NB4 (cell line): ENCODE results near the gene LY6G5B.
A peak's percentile ranks its signal among the peaks of the same experiment; 100 is the strongest.
"Not testable (repeated sequence)": the region's sequence is repeated elsewhere in the genome, so short reads cannot be mapped to it uniquely, and the experiment has no call there.

Experiments
- DNase-seq: peaks from one replicate; pipeline ENCODE4 v3.0.0; 2010; ENCODE audit warnings: low read depth
- H3K4me3 ChIP-seq: one replicate; pipeline ENCODE4 v1.5.1; 2011; ENCODE audit warnings: mild to moderate bottlenecking, low read depth, low read length, moderate library complexity
- MAX ChIP-seq: IDR thresholded peaks from 2 replicates; pipeline ENCODE4 v1.6.1; 2011; ENCODE audit warnings: low read depth, low read length
- MYC ChIP-seq: IDR thresholded peaks from 2 replicates; pipeline ENCODE4 v1.6.1; 2011; ENCODE audit warnings: low read depth, low read length
- POLR2A ChIP-seq: IDR thresholded peaks from 2 replicates; pipeline ENCODE4 v1.6.1; 2011; ENCODE audit warnings: mild to moderate bottlenecking; ENCODE audit not compliant: insufficient read length; ENCODE audit errors: extremely low read depth
- TF ChIP-seq, protein P1 (sequence below): IDR thresholded peaks from one replicate; pipeline ENCODE4 v1.5.1; 2012; ENCODE audit warnings: low read depth, low read length

Gene LY6G5B

DNA sequence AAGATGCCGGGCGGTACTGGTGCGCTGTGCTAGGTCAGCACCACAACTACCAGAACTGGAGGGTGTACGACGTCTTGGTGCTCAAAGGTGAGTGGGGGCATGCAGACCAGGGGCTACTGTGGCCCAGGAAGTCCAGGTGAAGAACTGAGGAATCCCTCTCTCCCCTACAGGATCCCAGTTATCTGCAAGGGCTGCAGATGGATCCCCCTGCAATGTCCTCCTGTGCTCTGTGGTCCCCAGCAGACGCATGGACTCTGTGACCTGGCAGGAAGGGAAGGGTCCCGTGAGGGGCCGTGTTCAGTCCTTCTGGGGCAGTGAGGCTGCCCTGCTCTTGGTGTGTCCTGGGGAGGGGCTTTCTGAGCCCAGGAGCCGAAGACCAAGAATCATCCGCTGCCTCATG lies 37.9 kb downstream of the LY6G5B start:
- TF ChIP-seq MAX (no peak), MYC (no peak), POLR2A (no peak)
- TF ChIP-seq, protein P1, sequence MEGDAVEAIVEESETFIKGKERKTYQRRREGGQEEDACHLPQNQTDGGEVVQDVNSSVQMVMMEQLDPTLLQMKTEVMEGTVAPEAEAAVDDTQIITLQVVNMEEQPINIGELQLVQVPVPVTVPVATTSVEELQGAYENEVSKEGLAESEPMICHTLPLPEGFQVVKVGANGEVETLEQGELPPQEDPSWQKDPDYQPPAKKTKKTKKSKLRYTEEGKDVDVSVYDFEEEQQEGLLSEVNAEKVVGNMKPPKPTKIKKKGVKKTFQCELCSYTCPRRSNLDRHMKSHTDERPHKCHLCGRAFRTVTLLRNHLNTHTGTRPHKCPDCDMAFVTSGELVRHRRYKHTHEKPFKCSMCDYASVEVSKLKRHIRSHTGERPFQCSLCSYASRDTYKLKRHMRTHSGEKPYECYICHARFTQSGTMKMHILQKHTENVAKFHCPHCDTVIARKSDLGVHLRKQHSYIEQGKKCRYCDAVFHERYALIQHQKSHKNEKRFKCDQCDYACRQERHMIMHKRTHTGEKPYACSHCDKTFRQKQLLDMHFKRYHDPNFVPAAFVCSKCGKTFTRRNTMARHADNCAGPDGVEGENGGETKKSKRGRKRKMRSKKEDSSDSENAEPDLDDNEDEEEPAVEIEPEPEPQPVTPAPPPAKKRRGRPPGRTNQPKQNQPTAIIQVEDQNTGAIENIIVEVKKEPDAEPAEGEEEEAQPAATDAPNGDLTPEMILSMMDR: no peak
- no peak overlapping the region for H3K4me3 ChIP-seq
- DNase-seq: no peak

DNA sequence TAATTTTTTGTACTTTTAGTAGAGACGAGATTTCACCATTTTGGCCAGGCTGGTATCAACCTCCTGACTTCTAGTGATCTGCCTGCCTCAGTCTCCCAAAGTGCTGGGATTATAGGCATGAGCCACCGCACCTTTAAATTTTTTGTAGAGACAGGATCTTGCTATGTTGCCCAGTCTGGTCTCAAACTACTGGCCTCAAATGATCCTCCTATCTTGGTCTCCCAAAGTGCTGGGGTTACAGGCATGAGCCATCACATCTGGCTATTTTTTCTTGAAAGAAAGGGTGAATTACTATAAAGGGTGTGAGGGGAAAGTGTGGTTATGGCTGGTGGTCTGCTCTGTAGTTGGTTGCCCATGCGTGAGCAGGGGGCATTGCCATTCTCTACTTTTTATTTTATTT lies 38.4 kb downstream of the LY6G5B start:
- H3K4me3 ChIP-seq: no peak overlapping the region
- TF ChIP-seq POLR2A (no peak), MYC (no peak), MAX (no peak)
- TF ChIP-seq, protein P1: no peak
- no peak for DNase-seq

DNA sequence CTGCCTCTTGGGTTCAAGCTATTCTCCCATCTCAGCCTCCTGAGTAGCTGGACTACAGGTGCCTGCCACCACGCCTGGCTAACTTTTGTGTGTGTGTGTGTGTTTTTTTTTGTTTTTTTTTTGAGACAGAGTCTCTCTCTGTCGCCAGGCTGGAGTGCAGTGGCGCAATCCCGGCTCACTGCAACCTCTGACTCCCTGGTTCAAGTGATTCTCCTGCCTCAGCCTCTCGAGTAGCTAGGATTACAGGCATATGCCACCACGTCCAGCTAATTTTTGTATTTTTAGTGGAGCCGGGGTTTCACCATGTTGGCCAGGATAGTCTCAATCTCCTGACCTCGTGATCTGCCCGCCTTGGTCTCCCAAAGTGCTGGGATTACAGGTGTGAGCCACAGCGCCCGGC lies 39.4 kb downstream of the LY6G5B start:
- not testable (repeated sequence) for DNase-seq, H3K4me3 ChIP-seq

DNA sequence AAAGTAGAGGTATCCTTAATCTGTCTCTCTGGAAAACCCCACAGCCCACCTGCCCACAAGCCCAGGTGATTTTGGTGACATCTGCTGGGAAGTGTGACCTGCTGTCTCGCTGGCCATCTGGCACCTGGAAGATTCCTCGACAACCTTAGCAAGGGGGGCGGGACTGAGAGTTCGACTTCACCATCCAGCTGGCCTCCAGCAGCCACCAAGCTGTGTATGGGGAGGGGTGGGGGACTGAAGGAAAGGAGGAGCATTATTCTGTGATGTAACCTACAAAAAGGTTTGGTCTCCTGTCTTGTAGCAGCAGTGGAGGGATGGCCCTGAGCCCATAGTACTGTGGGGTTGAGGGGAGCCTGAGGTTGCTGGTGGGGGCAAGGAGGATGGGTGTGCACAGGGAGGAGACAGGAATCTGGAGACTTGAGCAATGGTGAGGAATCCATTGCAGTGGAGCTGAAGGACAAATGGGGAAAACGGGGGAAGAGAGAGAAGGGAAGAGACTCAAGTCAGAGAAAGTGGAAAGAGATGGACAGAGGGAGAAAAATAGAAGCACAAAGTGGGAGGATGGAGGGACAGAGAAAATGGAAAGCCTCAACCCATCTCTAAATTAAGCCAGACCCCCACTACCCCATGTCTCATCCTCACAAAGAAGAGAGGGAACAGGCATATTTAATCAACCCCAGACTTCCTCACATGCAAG lies 40.9 kb downstream of the LY6G5B start:
- H3K4me3 ChIP-seq: no peak overlapping the region
- DNase-seq: no peak
- TF ChIP-seq POLR2A (no peak), MYC (no peak), MAX (no peak)
- TF ChIP-seq, protein P1: no peak

DNA sequence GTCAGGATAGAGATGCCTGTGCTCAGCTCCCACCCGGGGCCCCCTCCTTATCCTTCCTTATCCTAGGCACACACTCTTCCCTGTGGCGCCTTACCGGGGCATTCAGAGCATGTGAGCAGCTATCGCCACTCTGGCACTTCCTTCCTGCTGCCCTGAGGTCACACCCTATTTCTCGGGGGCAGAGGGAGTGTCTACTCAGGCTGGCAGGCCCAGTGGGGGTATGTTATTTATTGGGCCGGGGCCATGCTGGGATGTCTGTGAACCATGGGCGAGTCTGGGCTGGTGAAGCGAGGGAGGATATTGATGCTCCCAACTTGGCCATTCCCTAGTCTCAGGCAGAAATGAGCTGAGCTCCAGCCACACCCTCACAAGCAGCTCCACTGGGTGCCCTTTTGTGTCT lies 41.5 kb downstream of the LY6G5B start:
- H3K4me3 ChIP-seq: no peak overlapping the region
- peak; percentile 37 for DNase-seq
- TF ChIP-seq POLR2A: no peak
- no peak for TF ChIP-seq MYC
- TF ChIP-seq, protein P1: no peak
- no peak for TF ChIP-seq MAX

- TF ChIP-seq POLR2A (no peak), MYC (no peak), MAX (no peak)
- TF ChIP-seq, protein P1: no peak
- no peak overlapping the region for H3K4me3 ChIP-seq
- no peak for DNase-seq
These were observed 42.5 kb downstream of the LY6G5B start for GRCh38 chr6:31712296-31712695.
